Activated CD8-positive, alpha-beta memory T cell treated with anti-CD3 and anti-CD28 coated beads, Interleukin-2, amount 50 U/mL, for 24 hours (primary cell): ENCODE results near the gene SLC7A6.
A peak's percentile ranks its signal among the peaks of the same experiment; 100 is the strongest.

Source experiments
- DNase-seq: peaks from one replicate; pipeline ENCODE4 v3.0.0-alpha.2; 2020; ENCODE audit errors: extremely low read depth

Gene SLC7A6

GRCh38 chr16:68264128-68265077 is at the start of gene SLC7A6:
Gene SLC7A6 (plus strand): TSS chr16:68264526. CDS start chr16:68274727, 10,201 bp downstream.
- peak; percentile 46 for DNase-seq

- DNase-seq: no peak
Measured at GRCh38 chr16:68214726-68215125, 49.6 kb upstream of the SLC7A6 start.

- no peak for DNase-seq
Measured at GRCh38 chr16:68215302-68215701, 49.0 kb upstream of the SLC7A6 start.

- DNase-seq: no peak
Measured at GRCh38 chr16:68216240-68216639, 48.1 kb upstream of the SLC7A6 start.

GRCh38 chr16:68217506-68217905 is 46.8 kb upstream of the SLC7A6 start:
- DNase-seq: no peak

- no peak for DNase-seq
Measured at GRCh38 chr16:68219725-68220351, 44.5 kb upstream of the SLC7A6 start.

- no peak for DNase-seq
Measured at GRCh38 chr16:68223072-68223471, 41.3 kb upstream of the SLC7A6 start.

GRCh38 chr16:68226116-68226515 is 38.2 kb upstream of the SLC7A6 start:
- DNase-seq: no peak

- DNase-seq: no peak
Measured at GRCh38 chr16:68227183-68227793, 37.0 kb upstream of the SLC7A6 start.

GRCh38 chr16:68227850-68228553 is 36.3 kb upstream of the SLC7A6 start:
- no peak for DNase-seq

- no peak for DNase-seq
Measured at GRCh38 chr16:68228652-68229051, 35.7 kb upstream of the SLC7A6 start.

- no peak for DNase-seq
Measured at GRCh38 chr16:68229431-68230175, 34.7 kb upstream of the SLC7A6 start.

- DNase-seq: no peak
Measured at GRCh38 chr16:68230176-68230571, 34.2 kb upstream of the SLC7A6 start.

GRCh38 chr16:68230956-68231355 is 33.4 kb upstream of the SLC7A6 start:
- DNase-seq: no peak

- DNase-seq: no peak
Measured at GRCh38 chr16:68231384-68232136, 32.8 kb upstream of the SLC7A6 start.

- no peak for DNase-seq
Measured at GRCh38 chr16:68232335-68232734, 32.0 kb upstream of the SLC7A6 start.

GRCh38 chr16:68233085-68233834 is 31.1 kb upstream of the SLC7A6 start:
- DNase-seq: no peak

- no peak for DNase-seq
Measured at GRCh38 chr16:68233835-68234187, 30.5 kb upstream of the SLC7A6 start.

GRCh38 chr16:68234188-68235107 is 29.9 kb upstream of the SLC7A6 start:
- DNase-seq: no peak
